HG03442 (cell line): ENCODE measurements around the gene MAMLD1.

Source experiments
- ATAC-seq: cut with Tn5 transposase; IDR thresholded peaks from one replicate; pipeline ENCODE4 v1.9.1; 2021; ENCODE audit warnings: mild to moderate bottlenecking, moderate library complexity; ENCODE audit not compliant: unreplicated experiment

Gene MAMLD1

DNA sequence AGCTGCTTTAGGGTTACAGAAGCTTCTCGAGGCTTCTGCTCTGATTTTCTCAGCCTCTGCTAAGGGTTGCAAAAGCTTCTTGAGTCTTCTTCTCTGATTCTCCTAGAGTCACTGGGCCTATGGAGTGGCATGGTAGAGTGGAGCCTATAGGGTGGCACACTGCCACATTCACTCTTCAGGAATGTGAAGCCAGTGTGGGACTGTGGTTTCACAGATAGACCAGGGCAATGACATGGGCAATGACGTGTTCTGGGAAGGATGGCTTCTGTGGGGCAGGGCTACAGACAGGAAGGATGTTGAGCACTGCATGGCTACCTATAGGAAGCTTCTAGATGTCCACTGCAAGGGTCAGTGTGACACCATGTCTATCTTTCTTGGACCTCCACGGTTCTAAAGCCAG lies 11.0 kb upstream of the MAMLD1 start:
- ATAC-seq: no peak

DNA sequence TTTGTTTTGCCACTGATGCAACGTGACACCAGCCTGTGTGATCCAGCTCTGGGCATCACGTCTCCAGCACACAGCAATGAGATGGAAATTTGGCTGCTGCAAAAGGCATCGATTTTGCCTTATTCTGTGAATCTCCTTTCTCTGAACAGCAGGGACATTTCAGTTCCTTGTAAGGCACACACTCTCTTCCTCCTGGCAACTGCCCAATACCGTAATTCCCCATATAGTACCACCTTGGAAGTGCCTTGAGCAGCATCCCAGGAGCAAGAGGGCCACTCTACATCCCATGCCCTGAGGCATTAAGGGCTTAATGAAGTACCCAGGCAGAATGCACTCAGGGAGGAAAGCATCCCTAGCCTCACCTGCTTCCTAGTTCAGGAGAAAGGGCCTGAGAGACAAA lies 10.5 kb upstream of the MAMLD1 start:
- ATAC-seq: no peak

- ATAC-seq: no peak
Observed at GRCh38 chrX:150355913-150356312, 7.2 kb upstream of the MAMLD1 start.

GRCh38 chrX:150357790-150358189 lies 5.3 kb upstream of the MAMLD1 start:
- ATAC-seq: no peak

- no peak for ATAC-seq
Observed at GRCh38 chrX:150358651-150359050, 4.5 kb upstream of the MAMLD1 start.

DNA sequence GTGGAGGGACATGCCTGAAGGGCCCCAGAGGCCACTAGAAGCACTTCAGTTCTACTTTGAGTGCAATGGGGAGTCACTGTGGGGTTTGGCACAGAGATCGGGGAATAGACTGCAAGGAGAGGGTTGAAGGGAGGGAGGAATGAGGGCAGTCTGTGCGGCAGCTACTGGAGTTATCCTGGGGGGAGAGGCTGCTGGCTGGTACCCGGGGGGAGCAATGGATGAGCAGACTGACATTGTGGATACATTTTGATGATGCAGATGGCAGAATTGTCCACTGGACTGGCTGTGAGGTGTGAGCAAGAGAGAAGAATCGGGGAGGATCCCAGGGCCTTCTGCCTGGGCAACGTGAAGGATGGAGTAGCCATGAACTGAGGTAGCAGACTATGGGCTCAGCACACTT lies 2.8 kb upstream of the MAMLD1 start:
- no peak for ATAC-seq

DNA sequence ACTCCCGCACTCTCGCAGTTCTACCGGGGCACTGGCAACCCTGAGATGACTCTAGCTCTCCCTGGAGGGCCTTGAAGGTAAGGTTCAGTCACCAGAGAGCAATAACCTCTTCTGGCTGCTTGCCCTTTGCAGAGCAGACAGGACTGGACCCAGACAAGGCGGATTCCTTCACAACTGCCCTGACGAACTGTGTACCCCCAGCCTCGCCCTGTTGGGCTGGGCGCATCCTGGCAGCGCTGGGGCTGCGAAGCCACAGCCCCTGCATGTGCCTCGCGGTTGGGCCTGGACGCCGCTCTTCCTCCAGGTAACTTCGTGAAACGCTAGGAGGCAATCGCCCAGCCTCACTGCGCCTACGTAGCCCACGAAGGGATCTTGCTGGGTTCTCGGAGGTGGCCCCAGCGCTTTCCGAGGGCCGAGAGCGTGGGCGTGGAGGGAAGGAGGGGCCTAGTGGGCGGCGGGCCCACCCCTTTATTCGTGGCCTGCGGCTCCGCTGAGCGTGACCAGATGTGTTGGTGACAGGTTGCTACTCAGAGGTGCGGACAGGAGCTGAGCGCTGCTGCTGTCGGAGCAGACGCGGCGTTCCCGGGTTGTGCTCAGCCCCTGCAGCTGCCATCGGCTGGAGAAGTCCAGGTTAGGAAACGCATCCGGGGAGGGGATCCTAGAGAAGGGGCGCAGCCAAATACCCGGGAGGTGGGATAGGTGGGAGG lies 1.9 kb upstream of the MAMLD1 start:
- ATAC-seq: no peak

DNA sequence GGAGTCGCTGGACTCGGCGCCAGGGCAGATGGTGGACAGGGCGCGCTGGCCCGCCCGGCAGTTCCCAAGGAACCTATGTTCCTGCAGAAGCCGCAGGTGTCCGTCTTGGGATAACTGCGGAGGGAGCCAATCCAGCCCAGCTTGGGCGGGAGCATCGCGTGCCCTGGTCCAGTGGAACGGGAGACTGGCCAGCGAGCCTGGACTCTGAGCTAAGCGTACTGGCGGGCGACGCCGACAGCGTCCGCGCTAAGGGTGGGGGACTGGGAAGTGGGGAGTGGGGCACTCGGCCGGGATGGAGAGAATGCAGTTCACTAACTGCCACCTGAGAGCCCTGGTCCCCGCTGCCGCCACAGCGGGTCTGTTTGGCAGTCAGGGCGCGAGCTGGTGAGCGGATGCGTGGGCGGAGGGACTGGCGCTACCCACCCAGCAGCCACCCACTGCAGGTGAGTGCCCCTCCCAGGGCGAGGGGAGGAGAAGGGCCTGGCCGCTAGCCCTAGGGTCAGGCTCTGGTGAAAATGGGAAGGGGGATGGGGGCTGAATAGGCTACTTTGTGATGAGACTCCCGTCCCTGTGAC lies 1.3 kb upstream of the MAMLD1 start:
- ATAC-seq: no peak

DNA sequence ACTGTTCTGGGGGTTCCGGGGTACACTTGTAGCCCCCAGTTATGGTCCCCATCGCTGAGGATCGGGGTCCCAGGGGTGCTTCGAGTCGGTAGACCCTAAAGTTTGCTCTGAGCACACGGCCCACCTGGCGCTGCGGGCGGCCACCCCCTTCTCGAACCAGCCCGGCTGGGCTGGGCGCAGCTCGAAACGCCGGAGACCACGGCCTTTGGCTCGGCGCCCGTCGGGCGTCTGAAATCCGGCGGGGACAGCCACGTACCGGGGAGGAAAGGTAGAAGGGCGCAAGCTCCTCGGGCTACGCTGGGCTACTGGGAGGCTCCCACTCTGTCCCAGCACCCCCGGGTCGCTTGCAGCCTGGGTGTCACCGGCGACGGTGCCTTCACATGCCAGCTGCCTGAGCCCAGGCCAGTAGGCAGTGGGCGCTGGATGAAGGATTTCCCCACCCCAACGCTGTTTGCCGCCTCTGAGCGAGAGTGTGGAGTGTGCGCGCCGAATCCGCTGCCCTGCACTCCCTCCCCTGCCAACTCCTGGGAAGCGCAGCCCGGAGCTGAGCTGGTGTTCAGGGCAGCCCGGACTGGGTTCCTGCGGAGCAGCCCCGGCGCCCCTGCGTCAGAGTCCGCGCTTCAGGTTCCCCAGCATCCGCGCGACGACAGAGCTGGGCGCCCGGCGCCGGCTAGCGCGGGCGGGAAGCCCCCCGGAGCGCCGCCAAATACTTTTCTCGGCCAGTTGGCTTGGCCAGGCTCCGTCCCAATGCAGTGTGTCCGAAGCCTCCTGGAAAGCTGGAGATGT lies 637 bp downstream of the MAMLD1 start:
- ATAC-seq: no peak

DNA sequence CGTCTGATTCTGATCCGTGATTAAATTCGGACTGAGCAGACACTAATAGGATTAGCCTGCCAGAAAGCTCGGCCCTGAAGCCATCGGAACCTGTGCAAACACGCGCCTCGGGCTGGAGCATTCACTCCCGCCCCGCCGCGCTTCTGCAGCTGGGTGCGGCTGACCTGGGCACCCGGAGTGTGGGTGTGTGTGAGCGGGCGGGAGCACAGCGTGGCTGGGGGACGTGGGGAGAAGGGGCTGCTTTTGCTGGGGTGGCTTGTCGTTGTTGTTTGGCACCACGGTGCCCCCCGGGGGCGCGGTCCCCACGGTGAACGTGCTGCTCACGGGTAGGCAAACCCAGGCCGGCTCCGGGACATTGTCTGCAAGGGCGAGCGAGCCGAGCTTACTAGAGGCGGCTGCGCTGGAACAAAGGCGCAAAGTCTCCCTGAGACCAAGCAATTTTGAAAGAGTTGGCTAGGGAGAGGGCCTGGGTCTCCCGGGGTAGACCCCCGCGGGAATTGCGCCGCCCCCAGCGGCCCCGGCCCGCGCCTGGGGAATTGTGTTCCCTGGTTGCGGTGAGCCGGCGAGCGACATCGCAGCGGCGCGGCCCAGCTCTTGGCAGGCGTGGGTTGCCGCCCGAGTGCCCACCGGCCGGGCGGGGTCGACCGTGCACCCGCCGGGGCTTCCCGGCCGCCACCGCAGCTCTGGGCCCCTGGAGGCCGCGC lies 1.4 kb downstream of the MAMLD1 start:
- ATAC-seq: no peak

- ATAC-seq: no peak
Observed at GRCh38 chrX:150365051-150365989, 2.2 kb downstream of the MAMLD1 start.

DNA sequence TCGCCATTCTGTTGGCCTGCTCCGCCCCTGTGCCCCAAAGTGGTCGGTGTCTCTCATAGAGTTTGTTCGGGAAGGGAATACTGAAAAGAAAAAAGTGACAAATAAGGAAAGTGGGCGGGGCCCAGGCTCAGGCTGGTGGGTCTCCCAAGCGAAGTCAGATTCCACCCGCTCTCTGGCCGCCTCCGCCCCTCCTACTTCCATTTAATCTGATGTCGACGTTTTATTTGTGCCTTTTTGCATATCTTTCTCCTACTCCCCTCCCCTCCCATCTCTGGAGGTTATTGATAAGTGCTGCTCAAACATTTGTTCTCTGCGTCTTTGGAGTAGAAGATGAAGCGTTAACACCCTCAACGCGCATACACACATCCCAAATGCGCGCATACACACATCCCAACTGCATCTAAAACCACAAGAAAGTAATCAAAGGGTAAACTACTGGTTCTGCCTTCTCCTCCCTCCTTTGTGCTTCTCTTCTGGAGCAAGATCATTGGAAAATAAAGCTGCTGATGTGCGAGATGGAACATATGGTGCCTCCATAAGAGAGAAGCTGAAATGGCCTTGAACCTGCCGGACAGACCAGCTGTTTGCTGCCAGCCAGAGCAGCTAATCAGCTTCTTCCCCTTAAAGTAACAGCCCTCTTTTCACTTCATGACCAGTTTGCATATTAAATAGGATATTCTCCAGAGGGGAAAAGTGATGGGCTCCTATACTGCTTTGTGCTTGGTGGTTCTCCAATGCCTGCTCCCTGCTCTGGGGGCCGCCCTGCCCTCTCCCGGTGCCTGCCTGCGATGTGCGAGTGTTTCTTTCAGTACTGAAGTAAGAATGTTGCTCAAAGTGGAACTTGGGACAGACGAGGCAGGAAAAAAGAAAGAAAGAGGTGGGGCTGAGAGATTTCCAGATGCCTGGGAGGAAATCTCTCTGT lies 3.1 kb downstream of the MAMLD1 start:
- no peak for ATAC-seq

DNA sequence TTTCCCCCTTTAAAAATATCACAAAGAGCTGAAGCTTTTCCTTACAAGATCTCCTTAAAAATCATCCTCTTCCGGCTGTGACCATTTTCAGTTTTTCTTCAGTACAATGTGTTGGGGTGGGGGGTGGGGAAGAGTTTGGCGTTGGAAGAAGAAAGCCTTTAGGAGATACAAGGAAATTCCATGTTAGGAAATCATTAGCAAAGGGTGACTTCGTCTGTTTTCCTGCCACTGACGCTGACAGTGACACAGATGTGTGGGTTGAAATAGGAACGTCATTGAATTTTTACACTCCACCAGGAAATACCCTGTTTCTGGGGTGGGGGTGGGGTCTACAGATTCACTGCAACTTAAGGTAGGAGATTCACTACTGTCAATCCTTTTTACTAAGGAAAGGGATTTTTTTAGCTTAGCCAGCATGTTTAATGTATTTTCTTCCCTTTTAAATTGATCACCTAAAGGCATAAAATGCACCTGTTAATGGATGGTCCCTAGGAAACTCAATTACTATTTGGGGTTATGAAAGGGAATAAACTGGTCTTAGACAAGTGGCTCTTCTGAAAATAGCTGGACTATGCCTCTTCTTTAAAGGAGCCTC lies 3.9 kb downstream of the MAMLD1 start:
- no peak for ATAC-seq

- no peak for ATAC-seq
Observed at GRCh38 chrX:150370589-150371312, 7.6 kb downstream of the MAMLD1 start.

DNA sequence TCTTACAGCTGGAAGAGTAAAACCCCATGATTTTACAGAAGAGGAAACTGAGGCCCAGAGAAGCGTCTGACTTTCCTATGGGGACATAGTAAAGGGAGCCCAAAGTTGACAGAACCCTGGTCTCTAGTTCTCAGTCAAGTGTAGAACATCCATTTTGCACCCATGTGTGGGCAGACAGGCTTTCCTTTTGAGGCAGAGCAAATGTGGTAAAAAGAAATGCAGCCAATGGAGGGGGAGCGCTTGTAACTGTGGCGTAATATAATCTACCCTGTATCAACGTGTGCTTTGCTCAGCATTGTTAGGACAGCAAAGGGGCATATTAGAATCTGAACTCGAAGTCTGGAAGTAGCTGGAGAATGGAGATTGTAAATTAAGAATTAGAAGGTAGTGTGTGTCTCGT lies 8.8 kb downstream of the MAMLD1 start:
- ATAC-seq: no peak

- no peak for ATAC-seq
Observed at GRCh38 chrX:150372280-150372679, 9.2 kb downstream of the MAMLD1 start.

DNA sequence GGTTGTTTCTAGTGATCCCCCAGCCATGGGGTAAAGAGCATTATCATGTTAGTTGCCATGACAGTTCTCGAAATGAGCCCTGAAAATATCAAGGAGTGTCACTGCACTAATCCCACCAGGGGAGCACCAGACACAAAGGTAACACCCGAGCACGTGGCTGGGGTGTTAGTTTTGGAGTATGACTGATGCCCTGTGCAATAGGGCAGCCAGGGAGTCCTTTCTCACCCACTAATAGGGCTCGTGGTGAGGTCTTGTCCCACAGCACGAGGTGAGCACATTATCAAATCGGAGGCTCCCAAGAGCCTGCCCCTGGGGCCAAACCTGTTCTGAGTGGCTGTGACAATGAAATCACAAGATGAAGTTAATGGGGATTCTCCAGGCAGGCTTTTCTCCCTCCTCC lies 9.6 kb downstream of the MAMLD1 start:
- ATAC-seq: no peak

- no peak for ATAC-seq
Observed at GRCh38 chrX:150375243-150375770, 12.2 kb downstream of the MAMLD1 start.
